ENCODE measurements around the gene AP5B1.
"Not testable (repeated sequence)": the region's sequence is repeated elsewhere in the genome, so short reads cannot be mapped to it uniquely, and the experiment has no call there.

Gene AP5B1

GRCh38 chr11:65736810-65737209, 44.0 kb downstream of the AP5B1 start:
- Histone ChIP-seq H3K9ac (ENCODE audit: low read depth in 1 of 2, low read length in 2 of 2) (no peak overlapping the region), H3K36me3 (ENCODE audit: control insufficient read depth in 1 of 2, insufficient read depth in 2 of 2, low read length in 2 of 2) (no peaks in the 10 kb centered on the region), H3K27me3 (ENCODE audit: control insufficient read depth in 1 of 2, insufficient read depth in 2 of 2, low read length in 2 of 2) (peaks cover 2 to 3% of the 10 kb centered on the region in 2 donors), H3K4me1 (ENCODE audit: control insufficient read depth in 1 of 2, insufficient read depth in 2 of 2, low read length in 2 of 2) (no peaks in the 10 kb centered on the region), H3K4me3 (ENCODE audit: low read depth in 1 of 2, low read length in 2 of 2) (no peak overlapping the region), H3K9me3 (ENCODE audit: control insufficient read depth in 1 of 2, low read length in 2 of 2) (no peaks in the 10 kb centered on the region), H3K27ac (ENCODE audit: low read depth, low read length) (no peak overlapping the region)

GRCh38 chr11:65735111-65735510, 45.7 kb downstream of the AP5B1 start:
- H3K9ac ChIP-seq (ENCODE audit: low read depth in 1 of 2, low read length in 2 of 2); H3K4me1 ChIP-seq (ENCODE audit: control insufficient read depth in 1 of 2, insufficient read depth in 2 of 2, low read length in 2 of 2); H3K9me3 ChIP-seq (ENCODE audit: control insufficient read depth in 1 of 2, low read length in 2 of 2); H3K4me3 ChIP-seq (ENCODE audit: low read depth in 1 of 2, low read length in 2 of 2); H3K27me3 ChIP-seq (ENCODE audit: control insufficient read depth in 1 of 2, insufficient read depth in 2 of 2, low read length in 2 of 2); H3K36me3 ChIP-seq (ENCODE audit: control insufficient read depth in 1 of 2, insufficient read depth in 2 of 2, low read length in 2 of 2); H3K27ac ChIP-seq (ENCODE audit: low read depth, low read length): not testable (repeated sequence)

- no peaks in the 10 kb centered on the region for H3K9me3 ChIP-seq (ENCODE audit: control insufficient read depth in 1 of 2, low read length in 2 of 2)
- H3K27ac ChIP-seq (ENCODE audit: low read depth, low read length), result no peak overlapping the region
- no peaks in the 10 kb centered on the region for H3K36me3 ChIP-seq (ENCODE audit: control insufficient read depth in 1 of 2, insufficient read depth in 2 of 2, low read length in 2 of 2)
- no peak overlapping the region for H3K4me3 ChIP-seq (ENCODE audit: low read depth in 1 of 2, low read length in 2 of 2)
- H3K4me1 ChIP-seq (ENCODE audit: control insufficient read depth in 1 of 2, insufficient read depth in 2 of 2, low read length in 2 of 2), result no peaks in the 10 kb centered on the region
- H3K9ac ChIP-seq (ENCODE audit: low read depth in 1 of 2, low read length in 2 of 2), result no peak overlapping the region
- no peaks in the 10 kb centered on the region for H3K27me3 ChIP-seq (ENCODE audit: control insufficient read depth in 1 of 2, insufficient read depth in 2 of 2, low read length in 2 of 2)
These were observed 50.3 kb downstream of the AP5B1 start for GRCh38 chr11:65730461-65730860.

GRCh38 chr11:65727865-65728264, 52.9 kb downstream of the AP5B1 start:
- H3K9ac ChIP-seq (ENCODE audit: low read depth in 1 of 2, low read length in 2 of 2), result no peak overlapping the region
- H3K4me1 ChIP-seq (ENCODE audit: control insufficient read depth in 1 of 2, insufficient read depth in 2 of 2, low read length in 2 of 2), result no peaks in the 10 kb centered on the region
- no peaks in the 10 kb centered on the region for H3K27me3 ChIP-seq (ENCODE audit: control insufficient read depth in 1 of 2, insufficient read depth in 2 of 2, low read length in 2 of 2)
- H3K36me3 ChIP-seq (ENCODE audit: control insufficient read depth in 1 of 2, insufficient read depth in 2 of 2, low read length in 2 of 2), result no peaks in the 10 kb centered on the region
- H3K4me3 ChIP-seq (ENCODE audit: low read depth in 1 of 2, low read length in 2 of 2), result no peak overlapping the region
- no peaks in the 10 kb centered on the region for H3K9me3 ChIP-seq (ENCODE audit: control insufficient read depth in 1 of 2, low read length in 2 of 2)
- H3K27ac ChIP-seq (ENCODE audit: low read depth, low read length), result no peak overlapping the region

GRCh38 chr11:65726660-65727059, 54.1 kb downstream of the AP5B1 start:
- Histone ChIP-seq H3K36me3 (ENCODE audit: control insufficient read depth in 1 of 2, insufficient read depth in 2 of 2, low read length in 2 of 2) (no peaks in the 10 kb centered on the region), H3K9ac (ENCODE audit: low read depth in 1 of 2, low read length in 2 of 2) (no peak overlapping the region), H3K4me1 (ENCODE audit: control insufficient read depth in 1 of 2, insufficient read depth in 2 of 2, low read length in 2 of 2) (no peaks in the 10 kb centered on the region), H3K27ac (ENCODE audit: low read depth, low read length) (no peak overlapping the region), H3K4me3 (ENCODE audit: low read depth in 1 of 2, low read length in 2 of 2) (no peak overlapping the region), H3K27me3 (ENCODE audit: control insufficient read depth in 1 of 2, insufficient read depth in 2 of 2, low read length in 2 of 2) (no peaks in the 10 kb centered on the region), H3K9me3 (ENCODE audit: control insufficient read depth in 1 of 2, low read length in 2 of 2) (no peaks in the 10 kb centered on the region)
